Lung (tissue), 12 donors: ENCODE data around the gene FBXO41. TPM values are rescaled to one million over a fixed set of nuclear protein-coding genes. Genes with fewer than 3 reads are reported as not detected.

Source experiments
- ATAC-seq: fragments of 200-7000 bp; cut with Tn5 transposase; one replicate; pipeline ENCODE4 v1.9.1; 2020; ENCODE audit warnings: moderate number of reproducible peaks; ENCODE audit not compliant: insufficient read depth, low FRiP score
- DNase-seq, 3 donors: peaks; one replicate each; pipeline ENCODE4 v3.0.0-alpha.2; 2013 to 2017
- H3K27ac ChIP-seq, 2 donors: one replicate each; pipeline ENCODE4 v1.5.1; 2013; ENCODE audit warnings: mild to moderate bottlenecking in 2 of 2, moderate library complexity in 2 of 2, control low read depth in 1 of 2, inconsistent platforms in 1 of 2, low read depth in 1 of 2, low read length in 1 of 2
- H3K27me3 ChIP-seq, 3 donors: one replicate each; pipeline ENCODE4 v1.5.1; 2013; ENCODE audit warnings: low read length in 2 of 3; ENCODE audit not compliant: control insufficient read depth in 3 of 3, insufficient read depth in 3 of 3
- H3K36me3 ChIP-seq, 4 donors: one replicate each; pipeline ENCODE4 v1.5.1; 2013; ENCODE audit warnings: low read length in 4 of 4, mild to moderate bottlenecking in 1 of 4, moderate library complexity in 1 of 4; ENCODE audit not compliant: control insufficient read depth in 4 of 4, insufficient read depth in 4 of 4
- H3K4me1 ChIP-seq, 5 donors: one replicate each; pipeline ENCODE4 v1.5.1; 2013; ENCODE audit warnings: low read length in 5 of 5, mild to moderate bottlenecking in 2 of 5, moderate library complexity in 1 of 5; ENCODE audit not compliant: control insufficient read depth in 5 of 5, insufficient read depth in 5 of 5
- H3K4me3 ChIP-seq: one replicate; pipeline ENCODE4 v1.5.1; 2013; ENCODE audit warnings: mild to moderate bottlenecking, control low read depth, moderate library complexity
- H3K9ac ChIP-seq, 2 donors: one replicate each; pipeline ENCODE4 v1.5.1; 2013; ENCODE audit warnings: low read length in 2 of 2, control low read depth in 1 of 2; ENCODE audit not compliant: insufficient read depth in 1 of 2
- H3K9me3 ChIP-seq, 4 donors: one replicate each; pipeline ENCODE4 v1.5.1; 2013; ENCODE audit warnings: low read length in 3 of 4, mild to moderate bottlenecking in 1 of 4, moderate library complexity in 1 of 4; ENCODE audit not compliant: control insufficient read depth in 4 of 4, insufficient read depth in 3 of 4
- CTCF ChIP-seq: IDR thresholded peaks from 2 replicates; pipeline ENCODE4 v1.5.1; 2012; ENCODE audit warnings: mild to moderate bottlenecking; ENCODE audit errors: control extremely low read depth, extremely low read depth
- WGBS, 2 donors: extraction: QIAGEN DNeasy Blood & Tissue Kit; methylation state at CpG; one replicate each; pipeline ENCODE4 v1.1.7; 2013; 5-methylcytosine and 5-hydroxymethylcytosine counted together
- polyA plus RNA-seq, 2 donors: library from polyadenylated mRNA; stranded (reverse); fragments of 200-250 nt; gene quantifications; one replicate each; pipeline ENCODE4 v1.2.1, GENCODE V29; 2013
- total RNA-seq, 2 donors: library from RNA; depleted of rRNA in 1 of 2; stranded (reverse); fragments of >200 nt in 1 of 2; gene quantifications; one replicate each; pipeline ENCODE4 v1.2.1, GENCODE V29; 2014 to 2021
- donor health status: control.
- donor health status: control.
- donor health status: Bipolar disorder and iron deficiency.
- donor health status: healthy.
- donor health status: DM: yes; HTN: yes; CAD: no.

The FBXO41 gene
- total and polyA plus RNA-seq, 4 donors, result 0.93 to 5.0 (median 1.7) TPM

GRCh38 chr2:73268366-73268829 lies 15.9 kb downstream of the FBXO41 start:
- H3K4me1 ChIP-seq, result peaks cover 0 to 8% (median 0%) of the 10 kb centered on the region in 5 donors
- no peak for TF ChIP-seq CTCF
- H3K9me3 ChIP-seq, result peaks cover 0 to 4% (median 0%) of the 10 kb centered on the region in 4 donors
- no peak for ATAC-seq
- H3K4me3 ChIP-seq, result no peak overlapping the region
- peaks cover 0 to 37% (median 20%) of the 10 kb centered on the region in 3 donors for H3K27me3 ChIP-seq
- 55 to 71% methylated on average over 14 of the region's 14 CpGs for WGBS, 2 donors
- no peak overlapping the region for H3K9ac ChIP-seq
- peaks cover 0 to 3% (median 0%) of the 10 kb centered on the region in 4 donors for H3K36me3 ChIP-seq
- no peak for DNase-seq
- no peak overlapping the region for H3K27ac ChIP-seq

- no peak for TF ChIP-seq CTCF
Measured at GRCh38 chr2:73267008-73267407, 17.3 kb downstream of the FBXO41 start.

GRCh38 chr2:73266061-73266901 lies 18.0 kb downstream of the FBXO41 start:
- peaks cover 0 to 37% (median 20%) of the 10 kb centered on the region in 3 donors for H3K27me3 ChIP-seq
- TF ChIP-seq CTCF, result no peak
- H3K9ac ChIP-seq, result no peak overlapping the region
- no peak overlapping the region for H3K27ac ChIP-seq
- DNase-seq (no peak), ATAC-seq (no peak)
- peaks cover 0 to 4% (median 0%) of the 10 kb centered on the region in 4 donors for H3K9me3 ChIP-seq
- H3K4me3 ChIP-seq, result no peak overlapping the region
- peaks cover 0 to 3% (median 0%) of the 10 kb centered on the region in 4 donors for H3K36me3 ChIP-seq
- peaks cover 0 to 8% (median 0%) of the 10 kb centered on the region in 5 donors for H3K4me1 ChIP-seq
- 86 to 94% methylated on average over 25 to 26 of the region's 26 CpGs for WGBS, 2 donors

More at GRCh38 chr2:73267008-73267407, 17.3 kb downstream of the FBXO41 start:
- ATAC-seq, result no peak
- Histone ChIP-seq H3K4me1 (peaks cover 0 to 8% (median 0%) of the 10 kb centered on the region in 5 donors), H3K27me3 (peaks cover 0 to 37% (median 20%) of the 10 kb centered on the region in 3 donors), H3K4me3 (no peak overlapping the region), H3K9me3 (peaks cover 0 to 4% (median 0%) of the 10 kb centered on the region in 4 donors), H3K9ac (no peak overlapping the region), H3K36me3 (peaks cover 0 to 3% (median 0%) of the 10 kb centered on the region in 4 donors), H3K27ac (no peak overlapping the region)
- WGBS, 2 donors, result 95 to 97% methylated on average over 4 of the region's 4 CpGs
- no peak for DNase-seq
